HG02623 (cell line): ENCODE measurements around the gene REV3L.

Experiments
- ATAC-seq: cut with Tn5 transposase; IDR thresholded peaks from one replicate; pipeline ENCODE4 v1.9.1; 2021; ENCODE audit warnings: moderate library complexity; ENCODE audit not compliant: unreplicated experiment

Gene REV3L

GRCh38 chr6:111428811-111429210, 54.2 kb downstream of the REV3L start:
- no peak for ATAC-seq

- peak; percentile 73 for ATAC-seq
Observed at GRCh38 chr6:111427341-111428116, 55.5 kb downstream of the REV3L start.

GRCh38 chr6:111423960-111424846, 58.8 kb downstream of the REV3L start:
- ATAC-seq, result no peak

- no peak for ATAC-seq
Observed at GRCh38 chr6:111423055-111423633, 59.9 kb downstream of the REV3L start.

GRCh38 chr6:111418971-111419693, 63.9 kb downstream of the REV3L start:
- ATAC-seq, result no peak

GRCh38 chr6:111417946-111418345, 65.1 kb downstream of the REV3L start:
- ATAC-seq, result no peak

- ATAC-seq, result no peak
Observed at GRCh38 chr6:111417181-111417585, 65.8 kb downstream of the REV3L start.

GRCh38 chr6:111416529-111416928, 66.5 kb downstream of the REV3L start:
- ATAC-seq, result no peak

- ATAC-seq, result no peak
Observed at GRCh38 chr6:111414373-111414772, 68.6 kb downstream of the REV3L start.

- ATAC-seq, result peak; percentile 48
Observed at GRCh38 chr6:111411978-111412566, 70.9 kb downstream of the REV3L start.

- no peak for ATAC-seq
Observed at GRCh38 chr6:111411046-111411445, 72.0 kb downstream of the REV3L start.

GRCh38 chr6:111410371-111410770, 72.6 kb downstream of the REV3L start:
- no peak for ATAC-seq

GRCh38 chr6:111409430-111409829, 73.6 kb downstream of the REV3L start:
- no peak for ATAC-seq

GRCh38 chr6:111407686-111408085, 75.3 kb downstream of the REV3L start:
- ATAC-seq, result no peak

- ATAC-seq, result peak; percentile 98
Observed at GRCh38 chr6:111406200-111406721, 76.8 kb downstream of the REV3L start.

GRCh38 chr6:111403388-111403787, 79.6 kb downstream of the REV3L start:
- no peak for ATAC-seq

GRCh38 chr6:111399626-111400025, 83.4 kb downstream of the REV3L start:
- ATAC-seq, result no peak

GRCh38 chr6:111388681-111389080, 94.3 kb downstream of the REV3L start:
- no peak for ATAC-seq

- no peak for ATAC-seq
Observed at GRCh38 chr6:111382476-111383294, 100.3 kb downstream of the REV3L start.
